Activated naive CD4-positive, alpha-beta T cell treated with anti-CD3 and anti-CD28 coated beads, Interleukin-2, amount 50 U/mL, for 72 hours (primary cell): Measurements from ENCODE around the gene PODN. TPM values are rescaled to one million over a fixed set of nuclear protein-coding genes. Genes with fewer than 3 reads are reported as not detected.

Source experiments
- ATAC-seq, 2 donors: fragments of 150-1000 bp; cut with Tn5 transposase; 2 replicates each; pipeline ENCODE4 v1.10.0; 2021; ENCODE audit warnings: mild to moderate bottlenecking in 2 of 2, moderate library complexity in 2 of 2
- DNase-seq, 2 donors: peaks; one replicate each; pipeline ENCODE4 v3.0.0; 2021 to 2022; ENCODE audit warnings: low spot score in 2 of 2
- H3K27ac Mint-ChIP-seq, 2 donors: one replicate each; pipeline ENCODE4 v1.8.0; 2022; ENCODE audit warnings: mild to moderate bottlenecking in 2 of 2, mixed read lengths in 2 of 2
- H3K36me3 Mint-ChIP-seq, 2 donors: one replicate each; pipeline ENCODE4 v1.8.0; 2022; ENCODE audit warnings: mixed read lengths in 2 of 2
- H3K9me3 Mint-ChIP-seq, 2 donors: one replicate each; pipeline ENCODE4 v1.8.0; 2022; ENCODE audit warnings: mixed read lengths in 2 of 2
- total RNA-seq, 2 donors: library from RNA; stranded (reverse); gene quantifications; one replicate each; pipeline ENCODE4 v1.2.3, GENCODE V29; 2022

The PODN gene
- total RNA-seq, 2 donors from 2014 or later, result not detected

DNA sequence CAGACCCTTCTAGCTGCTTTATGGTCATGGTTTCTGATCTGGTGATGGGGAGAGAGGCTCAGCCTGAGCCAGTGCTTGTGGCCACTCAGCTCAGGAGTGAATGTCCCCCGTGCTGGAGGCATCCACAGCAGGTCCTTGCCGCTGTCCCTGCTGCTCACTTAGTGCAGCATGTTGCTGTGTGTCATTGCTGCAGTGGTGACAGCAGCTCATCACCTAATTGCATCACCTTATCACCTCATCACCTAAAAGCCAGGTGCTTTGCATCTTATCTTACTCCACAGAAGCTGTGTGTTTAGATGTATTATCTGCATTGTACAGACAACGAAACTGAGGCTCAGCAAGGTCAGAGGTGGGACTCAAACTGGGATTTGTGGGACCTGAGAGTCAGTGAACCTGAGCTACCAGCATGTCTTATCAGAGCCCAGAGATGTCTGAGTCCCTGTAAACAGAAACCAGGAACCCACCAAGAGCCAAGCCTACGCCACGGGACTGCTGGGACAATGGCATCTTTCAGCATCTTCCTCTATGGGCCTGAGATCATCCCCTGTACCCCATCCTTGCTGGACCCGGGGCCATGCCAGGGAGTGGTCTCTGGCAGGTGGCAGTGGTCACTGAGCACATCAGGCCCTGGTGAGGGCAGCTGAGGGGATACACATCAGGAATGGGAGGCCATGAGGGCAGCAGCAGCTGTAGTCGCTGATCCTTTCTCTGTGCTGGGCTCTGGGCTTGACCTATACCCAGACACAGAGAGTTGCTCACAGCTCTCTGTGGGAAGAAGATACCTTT lies 6.5 kb downstream of the PODN start:
- Mint-ChIP-seq H3K9me3 (no peaks in the 10 kb centered on the region), H3K27ac (no peak overlapping the region), H3K36me3 (no peaks in the 10 kb centered on the region)
- DNase-seq, result peak in 1 of 2 donors; percentile 18
- no peak for ATAC-seq

DNA sequence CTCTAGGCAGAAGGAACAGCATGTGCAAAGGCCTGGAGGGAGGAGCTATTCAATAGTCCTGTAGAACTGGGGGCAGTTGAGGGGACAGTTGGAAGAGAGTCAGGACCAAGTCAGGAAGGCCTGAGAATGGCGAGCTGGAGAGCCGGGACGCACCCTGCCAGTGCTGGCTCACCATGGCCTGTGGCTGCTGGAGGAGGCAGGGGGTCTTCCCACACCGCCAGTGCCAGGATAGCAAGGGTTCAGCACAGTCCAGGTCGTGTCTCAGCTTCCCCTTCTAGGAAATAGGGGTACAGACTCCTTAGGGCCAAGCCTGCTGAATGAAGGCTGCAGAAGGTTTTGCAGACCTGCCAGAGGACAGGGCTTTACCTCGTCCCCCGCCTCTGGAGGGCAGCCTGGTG lies 7.3 kb downstream of the PODN start:
- no peak overlapping the region for H3K27ac Mint-ChIP-seq
- no peaks in the 10 kb centered on the region for H3K9me3 Mint-ChIP-seq
- H3K36me3 Mint-ChIP-seq, result no peaks in the 10 kb centered on the region
- peak in 1 of 2 donors; percentile 53 for DNase-seq
- no peak for ATAC-seq

DNA sequence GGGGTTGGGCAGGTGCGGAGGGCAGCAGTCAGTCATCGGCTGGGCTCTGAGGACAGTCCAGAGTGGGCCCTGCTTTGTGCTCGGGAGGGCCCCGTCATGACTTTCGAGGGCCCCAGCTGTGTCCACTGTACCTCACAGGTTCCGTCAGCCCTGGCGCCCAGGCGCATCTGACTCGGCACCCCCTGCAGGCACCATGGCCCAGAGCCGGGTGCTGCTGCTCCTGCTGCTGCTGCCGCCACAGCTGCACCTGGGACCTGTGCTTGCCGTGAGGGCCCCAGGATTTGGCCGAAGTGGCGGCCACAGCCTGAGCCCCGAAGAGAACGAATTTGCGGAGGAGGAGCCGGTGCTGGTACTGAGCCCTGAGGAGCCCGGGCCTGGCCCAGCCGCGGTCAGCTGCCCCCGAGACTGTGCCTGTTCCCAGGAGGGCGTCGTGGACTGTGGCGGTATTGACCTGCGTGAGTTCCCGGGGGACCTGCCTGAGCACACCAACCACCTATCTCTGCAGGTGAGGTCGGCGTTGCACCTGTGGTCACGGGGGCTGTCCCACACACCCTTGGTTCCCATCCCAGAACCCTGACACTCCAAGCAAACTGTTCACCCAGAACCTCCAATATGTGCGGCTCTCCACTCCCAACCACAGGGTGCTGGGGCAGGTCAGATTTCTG lies 7.8 kb downstream of the PODN start:
- H3K9me3 Mint-ChIP-seq, result no peaks in the 10 kb centered on the region
- H3K36me3 Mint-ChIP-seq, result no peaks in the 10 kb centered on the region

DNA sequence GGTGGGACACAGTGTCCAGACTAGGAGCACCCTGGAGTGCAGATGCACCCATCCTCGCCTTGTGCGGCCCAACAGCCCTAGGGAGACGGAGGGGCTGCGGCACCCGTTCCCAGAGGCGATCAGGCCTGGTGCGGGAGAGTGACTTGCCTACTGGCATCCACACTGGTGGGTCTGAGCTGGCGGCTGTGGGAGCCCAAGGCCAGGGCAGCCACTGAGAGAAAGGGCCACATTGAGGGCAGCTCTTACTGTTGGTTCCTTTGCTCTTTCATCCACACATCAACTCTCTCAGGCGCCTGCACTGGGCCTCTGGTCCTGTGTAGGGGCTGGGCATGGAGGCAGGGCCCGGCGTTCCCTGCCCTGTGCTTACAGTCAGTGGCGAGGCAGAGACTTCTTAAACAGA lies 8.6 kb downstream of the PODN start:
- Mint-ChIP-seq H3K36me3 (no peaks in the 10 kb centered on the region), H3K9me3 (no peaks in the 10 kb centered on the region), H3K27ac (no peak overlapping the region)
- ATAC-seq (no peak), DNase-seq (peak in 1 of 2 donors; percentile 31)

More for the DNA sequence above, 7.8 kb downstream of the PODN start:
- ATAC-seq, result no peak
- H3K27ac Mint-ChIP-seq, result no peak overlapping the region
- DNase-seq, result peak in 1 of 2 donors; percentile 26

DNA sequence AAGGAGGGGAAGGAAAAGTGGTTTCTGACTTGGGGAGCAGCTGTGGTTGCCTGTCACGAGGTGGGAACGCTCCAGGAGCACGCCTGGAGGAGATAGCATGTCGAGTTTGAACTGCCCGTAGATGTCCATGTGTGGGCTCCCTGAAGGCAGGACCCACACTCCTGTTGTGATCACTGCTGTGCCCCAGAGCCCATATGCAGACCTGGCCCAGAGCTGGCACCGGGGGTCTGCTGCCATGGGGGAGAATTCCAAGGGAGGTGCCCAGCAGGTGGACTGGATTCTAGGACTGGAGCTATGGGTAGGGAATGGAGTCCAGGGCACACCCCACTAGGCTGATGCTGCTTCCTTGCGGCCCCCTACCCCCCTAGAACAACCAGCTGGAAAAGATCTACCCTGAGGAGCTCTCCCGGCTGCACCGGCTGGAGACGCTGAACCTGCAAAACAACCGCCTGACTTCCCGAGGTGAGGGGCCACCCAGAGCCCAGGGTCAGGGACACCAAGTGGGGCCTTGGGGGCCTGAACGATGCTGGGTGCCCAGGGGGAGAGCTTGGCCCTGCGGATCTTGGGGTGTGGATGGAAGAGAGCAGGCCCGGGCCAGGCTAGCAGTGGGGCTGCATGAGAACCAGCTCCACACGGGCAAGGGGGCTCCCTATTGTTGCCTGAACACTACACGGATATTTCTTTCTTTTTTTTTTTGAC lies 9.3 kb downstream of the PODN start:
- ATAC-seq (no peak), DNase-seq (peak in 1 of 2 donors; percentile 54)
- H3K36me3 Mint-ChIP-seq, result no peaks in the 10 kb centered on the region
- H3K27ac Mint-ChIP-seq, result no peak overlapping the region
- no peaks in the 10 kb centered on the region for H3K9me3 Mint-ChIP-seq

GRCh38 chr1:53071915-53072314 lies 9.9 kb downstream of the PODN start:
- Mint-ChIP-seq H3K36me3 (no peaks in the 10 kb centered on the region), H3K27ac (no peak overlapping the region), H3K9me3 (no peaks in the 10 kb centered on the region)
- no peak for ATAC-seq
- no peak for DNase-seq

GRCh38 chr1:53073287-53073686 lies 11.3 kb downstream of the PODN start:
- Mint-ChIP-seq H3K9me3 (no peaks in the 10 kb centered on the region), H3K36me3 (no peaks in the 10 kb centered on the region), H3K27ac (no peak overlapping the region)
- ATAC-seq, result no peak
- no peak for DNase-seq

GRCh38 chr1:53073868-53074311 lies 11.9 kb downstream of the PODN start:
- no peak overlapping the region for H3K27ac Mint-ChIP-seq
- DNase-seq (peak in 1 of 2 donors; percentile 14), ATAC-seq (no peak)
- no peaks in the 10 kb centered on the region for H3K36me3 Mint-ChIP-seq
- H3K9me3 Mint-ChIP-seq, result no peaks in the 10 kb centered on the region

GRCh38 chr1:53074313-53075154 lies 12.5 kb downstream of the PODN start:
- ATAC-seq, result no peak

GRCh38 chr1:53075206-53075605 lies 13.2 kb downstream of the PODN start:
- Mint-ChIP-seq H3K36me3 (no peaks in the 10 kb centered on the region), H3K27ac (peak overlapping the region in 1 of 2 donors; percentile 25), H3K9me3 (no peaks in the 10 kb centered on the region)
- DNase-seq (peak in 1 of 2 donors; percentile 20), ATAC-seq (no peak)

More at GRCh38 chr1:53074313-53075154, 12.5 kb downstream of the PODN start:
- no peaks in the 10 kb centered on the region for H3K9me3 Mint-ChIP-seq
- no peak overlapping the region for H3K27ac Mint-ChIP-seq
- H3K36me3 Mint-ChIP-seq, result no peaks in the 10 kb centered on the region
- peak in 1 of 2 donors; percentile 11 for DNase-seq

DNA sequence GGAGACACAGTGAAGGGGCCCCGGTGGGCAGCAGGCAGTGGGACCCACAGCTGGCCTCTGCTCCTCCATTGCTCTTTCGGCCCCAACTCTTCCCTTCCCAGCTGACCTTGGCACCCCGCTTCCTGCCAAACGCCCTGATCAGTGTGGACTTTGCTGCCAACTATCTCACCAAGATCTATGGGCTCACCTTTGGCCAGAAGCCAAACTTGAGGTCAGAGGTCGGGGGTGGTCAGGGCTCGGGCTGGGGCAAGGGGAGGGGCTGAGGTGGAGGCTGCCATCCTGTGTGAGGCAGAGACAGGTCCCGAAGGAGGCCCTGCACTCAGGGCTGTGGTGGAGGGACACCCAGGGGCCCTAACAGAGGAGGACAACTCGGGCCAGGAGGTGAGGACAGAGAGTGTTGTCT lies 13.7 kb downstream of the PODN start:
- Mint-ChIP-seq H3K36me3 (no peaks in the 10 kb centered on the region), H3K27ac (no peak overlapping the region), H3K9me3 (no peaks in the 10 kb centered on the region)
- no peak for DNase-seq
- no peak for ATAC-seq

DNA sequence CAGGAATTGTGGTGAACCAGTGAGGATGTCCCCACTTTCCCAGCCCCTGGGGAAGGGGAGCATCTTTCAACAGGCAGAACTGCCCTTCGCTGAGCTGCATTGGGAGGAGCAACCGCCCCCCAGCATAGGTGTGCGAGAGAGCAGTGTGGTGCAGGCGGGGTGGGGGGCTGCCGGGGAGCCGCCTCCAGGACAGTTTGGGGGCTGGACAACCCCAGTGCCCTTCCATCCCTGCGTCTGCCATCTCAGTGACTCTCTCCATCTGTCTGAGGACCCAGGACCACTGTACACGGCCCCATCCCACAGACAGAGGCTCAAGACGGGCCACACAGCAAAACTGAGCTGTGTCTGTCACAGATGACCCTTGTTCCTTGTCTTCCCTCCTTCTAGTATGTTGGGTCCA lies 14.2 kb downstream of the PODN start:
- H3K36me3 Mint-ChIP-seq, result no peaks in the 10 kb centered on the region
- no peak overlapping the region for H3K27ac Mint-ChIP-seq
- no peak for DNase-seq
- H3K9me3 Mint-ChIP-seq, result no peaks in the 10 kb centered on the region
- ATAC-seq, result no peak

GRCh38 chr1:53076721-53077598 lies 14.9 kb downstream of the PODN start:
- ATAC-seq, result no peak
- no peaks in the 10 kb centered on the region for H3K9me3 Mint-ChIP-seq
- no peak for DNase-seq
- H3K27ac Mint-ChIP-seq, result no peak overlapping the region
- no peaks in the 10 kb centered on the region for H3K36me3 Mint-ChIP-seq

DNA sequence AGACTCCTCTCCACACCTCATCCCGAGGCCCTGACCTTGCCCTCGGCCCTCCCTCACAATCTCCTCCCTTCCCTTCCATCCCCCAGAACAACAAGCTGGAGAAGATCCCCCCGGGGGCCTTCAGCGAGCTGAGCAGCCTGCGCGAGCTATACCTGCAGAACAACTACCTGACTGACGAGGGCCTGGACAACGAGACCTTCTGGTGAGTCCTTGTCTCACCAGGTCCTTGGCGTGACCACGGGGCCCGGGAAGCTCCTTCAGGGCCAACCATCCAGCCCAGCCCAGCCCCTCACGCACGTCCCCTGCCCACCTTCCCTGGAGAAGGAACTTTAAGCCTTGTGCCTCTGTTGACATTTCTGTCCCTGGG lies 15.6 kb downstream of the PODN start:
- no peak for ATAC-seq
- Mint-ChIP-seq H3K27ac (no peak overlapping the region), H3K9me3 (no peaks in the 10 kb centered on the region), H3K36me3 (no peaks in the 10 kb centered on the region)
- DNase-seq, result no peak

DNA sequence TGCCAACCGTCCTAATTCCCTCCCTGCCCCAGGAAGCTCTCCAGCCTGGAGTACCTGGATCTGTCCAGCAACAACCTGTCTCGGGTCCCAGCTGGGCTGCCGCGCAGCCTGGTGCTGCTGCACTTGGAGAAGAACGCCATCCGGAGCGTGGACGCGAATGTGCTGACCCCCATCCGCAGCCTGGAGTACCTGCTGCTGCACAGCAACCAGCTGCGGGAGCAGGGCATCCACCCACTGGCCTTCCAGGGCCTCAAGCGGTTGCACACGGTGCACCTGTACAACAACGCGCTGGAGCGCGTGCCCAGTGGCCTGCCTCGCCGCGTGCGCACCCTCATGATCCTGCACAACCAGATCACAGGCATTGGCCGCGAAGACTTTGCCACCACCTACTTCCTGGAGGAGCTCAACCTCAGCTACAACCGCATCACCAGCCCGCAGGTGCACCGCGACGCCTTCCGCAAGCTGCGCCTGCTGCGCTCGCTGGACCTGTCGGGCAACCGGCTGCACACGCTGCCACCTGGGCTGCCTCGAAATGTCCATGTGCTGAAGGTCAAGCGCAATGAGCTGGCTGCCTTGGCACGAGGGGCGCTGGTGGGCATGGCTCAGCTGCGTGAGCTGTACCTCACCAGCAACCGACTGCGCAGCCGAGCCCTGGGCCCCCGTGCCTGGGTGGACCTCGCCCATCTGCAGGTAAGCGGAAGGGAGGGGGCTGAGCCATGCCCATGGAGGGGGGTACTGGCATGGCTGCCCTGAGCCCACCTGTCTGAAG lies 16.5 kb downstream of the PODN start:
- H3K27ac Mint-ChIP-seq, result no peak overlapping the region
- ATAC-seq (no peak), DNase-seq (no peak)
- H3K9me3 Mint-ChIP-seq, result no peaks in the 10 kb centered on the region
- H3K36me3 Mint-ChIP-seq, result no peaks in the 10 kb centered on the region
